ENCODE data around the gene RTCA.
"Not testable (repeated sequence)": the region's sequence is repeated elsewhere in the genome, so short reads cannot be mapped to it uniquely, and the experiment has no call there.

Gene RTCA

DNA sequence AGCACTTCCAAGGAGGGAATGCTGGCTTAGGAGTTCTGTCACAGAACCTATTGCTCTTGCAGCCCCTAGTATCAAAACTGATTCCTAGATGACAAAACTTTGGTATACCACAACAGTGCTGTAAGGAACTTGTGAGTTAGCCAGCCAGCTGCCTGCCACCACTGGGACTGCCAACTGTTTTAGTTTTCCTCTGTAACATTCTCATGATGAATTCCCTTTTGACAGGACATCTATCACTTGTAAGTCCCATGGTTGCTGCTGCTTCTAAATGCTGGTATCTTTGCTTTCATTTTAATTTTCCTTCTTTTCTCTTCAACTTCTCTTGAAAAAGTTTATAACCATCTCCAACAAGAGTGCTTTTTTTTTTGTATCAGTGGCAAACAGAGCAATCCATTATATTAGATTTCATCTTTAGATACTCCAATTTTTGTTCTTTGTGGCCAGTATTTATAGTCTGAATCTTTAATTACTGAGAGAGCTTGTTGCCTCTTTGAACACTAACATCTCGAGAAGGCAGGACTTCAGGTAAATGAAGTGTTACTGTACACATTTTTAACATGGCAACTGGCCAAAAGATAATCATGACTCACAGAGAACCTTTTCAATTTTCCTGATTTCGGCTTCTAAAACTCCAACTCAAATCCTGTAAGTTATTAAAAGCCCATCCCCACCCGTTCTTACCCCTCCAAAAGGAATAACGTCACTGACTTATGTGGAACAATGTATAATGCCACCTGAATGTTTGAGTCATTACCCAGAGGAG is 36.2 kb upstream of the RTCA start:
- Histone ChIP-seq H3K36me3 (peaks cover 8% of the 10 kb centered on the region; the same call in 1 of the 2 replicates), H3K27ac (no peak overlapping the region), H3K9me3 (ENCODE audit: severe bottlenecking) (no peaks in the 10 kb centered on the region), H3K27me3 (ENCODE audit: insufficient read depth, low read depth, severe bottlenecking) (no peaks in the 10 kb centered on the region), H3K4me3 (ENCODE audit: low read depth, low read length) (no peak overlapping the region)
- no peak for DNase-seq
- TF ChIP-seq CTCF (IDR thresholded peaks at IDR 0.05; ENCODE audit: low read depth, low read length) = no peak

- Histone ChIP-seq H3K4me3 (ENCODE audit: low read depth, low read length) (no peak overlapping the region), H3K27ac (no peak overlapping the region), H3K9me3 (ENCODE audit: severe bottlenecking) (no peaks in the 10 kb centered on the region), H3K27me3 (ENCODE audit: insufficient read depth, low read depth, severe bottlenecking) (no peaks in the 10 kb centered on the region), H3K36me3 (peaks cover 10% of the 10 kb centered on the region; the same call in 1 of the 2 replicates)
- DNase-seq = no peak
- TF ChIP-seq CTCF (IDR thresholded peaks at IDR 0.05; ENCODE audit: low read depth, low read length) = no peak
Measured at GRCh38 chr1:100230765-100231164, 35.3 kb upstream of the RTCA start.

DNA sequence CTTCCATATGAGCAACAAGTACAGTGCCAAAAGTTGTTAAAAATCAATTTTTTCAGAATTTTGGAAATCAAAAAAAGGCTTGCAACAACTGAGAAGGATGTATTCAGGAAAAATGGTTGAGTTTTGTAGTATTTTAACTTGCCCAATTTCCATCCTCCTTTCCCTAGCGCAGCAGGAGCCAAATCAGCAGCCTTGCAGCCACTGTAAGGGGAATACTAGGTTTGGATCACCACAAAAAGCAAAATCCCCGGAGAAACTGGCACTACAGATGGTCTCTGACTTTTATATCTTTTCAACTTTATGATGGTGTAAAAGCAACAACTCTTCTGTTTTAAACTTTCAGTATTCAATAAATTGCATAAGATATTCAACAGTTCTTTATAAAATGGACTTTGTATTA is 34.3 kb upstream of the RTCA start:
- no peak for TF ChIP-seq CTCF (IDR thresholded peaks at IDR 0.05; ENCODE audit: low read depth, low read length)
- no peaks in the 10 kb centered on the region for H3K27me3 ChIP-seq (ENCODE audit: insufficient read depth, low read depth, severe bottlenecking)
- no peak for DNase-seq
- H3K4me3 ChIP-seq (ENCODE audit: low read depth, low read length) = no peak overlapping the region
- H3K27ac ChIP-seq = no peak overlapping the region
- H3K9me3 ChIP-seq (ENCODE audit: severe bottlenecking) = no peaks in the 10 kb centered on the region
- peaks cover 10% of the 10 kb centered on the region; the same call in 1 of the 2 replicates for H3K36me3 ChIP-seq

- DNase-seq = no peak
- Histone ChIP-seq H3K36me3 (peaks cover 10% of the 10 kb centered on the region; the same call in 1 of the 2 replicates), H3K27me3 (ENCODE audit: insufficient read depth, low read depth, severe bottlenecking) (no peaks in the 10 kb centered on the region), H3K9me3 (ENCODE audit: severe bottlenecking) (no peaks in the 10 kb centered on the region), H3K4me3 (ENCODE audit: low read depth, low read length) (no peak overlapping the region), H3K27ac (no peak overlapping the region)
- no peak for TF ChIP-seq CTCF (IDR thresholded peaks at IDR 0.05; ENCODE audit: low read depth, low read length)
Measured at GRCh38 chr1:100232156-100232555, 33.9 kb upstream of the RTCA start.

DNA sequence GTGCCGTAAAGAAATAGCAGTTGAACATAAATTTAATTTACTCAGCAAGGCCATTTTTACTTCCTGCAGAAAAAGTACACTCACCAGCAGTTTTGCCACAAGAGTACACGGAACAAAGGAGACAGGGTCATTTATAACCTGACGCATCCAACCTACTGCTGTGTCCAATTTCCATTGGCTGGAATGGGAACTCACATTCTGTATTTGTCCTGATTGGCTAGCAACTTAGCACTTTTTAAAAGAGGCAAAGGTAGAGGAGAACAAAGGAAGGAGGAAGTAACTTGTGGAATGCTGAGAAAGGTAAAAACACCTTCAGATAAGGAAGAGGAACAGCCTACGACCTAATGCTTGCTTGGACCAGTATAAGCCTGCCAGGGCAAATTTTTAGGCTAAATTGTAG is 32.5 kb upstream of the RTCA start:
- not testable (repeated sequence) for H3K27ac ChIP-seq; H3K4me3 ChIP-seq (ENCODE audit: low read depth, low read length); H3K27me3 ChIP-seq (ENCODE audit: insufficient read depth, low read depth, severe bottlenecking); DNase-seq; H3K9me3 ChIP-seq (ENCODE audit: severe bottlenecking)
- peaks cover 10% of the 10 kb centered on the region; the same call in 1 of the 2 replicates for H3K36me3 ChIP-seq

DNA sequence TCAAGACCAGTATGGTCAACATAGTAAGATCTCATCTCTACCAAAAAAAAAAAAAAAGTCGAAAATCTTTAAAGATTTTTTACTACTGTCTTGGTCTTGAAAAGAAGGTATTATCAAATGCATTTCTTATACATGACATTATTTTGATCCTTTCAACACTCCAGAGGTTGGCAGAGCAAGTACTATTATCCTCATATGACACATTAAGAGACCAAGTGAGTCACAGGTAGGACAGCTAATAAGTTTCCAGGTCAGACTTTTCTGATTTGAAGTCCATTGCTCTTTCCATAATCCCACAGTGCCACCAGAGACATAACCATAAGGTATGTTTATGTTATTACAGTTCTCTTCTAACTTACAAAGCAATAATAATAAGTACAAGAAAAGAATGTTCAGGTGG is 31.6 kb upstream of the RTCA start:
- no peak overlapping the region for H3K27ac ChIP-seq
- peaks cover 10% of the 10 kb centered on the region; the same call in 1 of the 2 replicates for H3K36me3 ChIP-seq
- DNase-seq = no peak
- TF ChIP-seq CTCF (IDR thresholded peaks at IDR 0.05; ENCODE audit: low read depth, low read length) = no peak
- H3K27me3 ChIP-seq (ENCODE audit: insufficient read depth, low read depth, severe bottlenecking) = no peaks in the 10 kb centered on the region
- H3K9me3 ChIP-seq (ENCODE audit: severe bottlenecking) = no peaks in the 10 kb centered on the region
- H3K4me3 ChIP-seq (ENCODE audit: low read depth, low read length) = no peak overlapping the region
